ENCODE measurements around the gene RPS6KA3.

DNA sequence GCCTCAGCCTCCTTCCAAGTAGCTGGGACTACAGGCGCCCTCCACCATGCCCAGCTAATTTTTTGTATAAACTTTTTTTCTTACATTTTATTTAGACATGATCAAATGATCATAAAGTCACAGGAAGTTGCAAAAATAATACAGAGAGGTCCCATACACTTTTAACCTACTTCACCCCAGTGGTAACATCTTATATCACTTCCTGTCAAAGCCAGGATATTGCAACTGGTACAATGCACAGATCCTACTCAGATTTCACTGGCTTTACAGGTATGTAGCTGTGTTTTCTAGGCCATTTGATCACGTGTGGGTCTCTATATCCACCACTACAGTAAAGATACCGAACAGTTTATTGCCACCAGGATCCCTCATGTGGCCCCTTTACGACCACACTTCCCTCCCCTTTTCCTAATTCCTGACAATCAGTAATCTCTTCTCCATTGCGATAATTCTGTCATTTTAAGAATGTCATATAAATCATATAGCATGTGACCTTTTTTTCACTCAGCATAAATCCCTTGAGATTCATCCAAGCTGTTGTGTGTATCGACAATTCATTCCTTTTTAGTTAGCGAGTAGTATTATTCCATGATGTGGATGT, 18.0 kb downstream of the RPS6KA3 start:
- TF ChIP-seq, protein P1, sequence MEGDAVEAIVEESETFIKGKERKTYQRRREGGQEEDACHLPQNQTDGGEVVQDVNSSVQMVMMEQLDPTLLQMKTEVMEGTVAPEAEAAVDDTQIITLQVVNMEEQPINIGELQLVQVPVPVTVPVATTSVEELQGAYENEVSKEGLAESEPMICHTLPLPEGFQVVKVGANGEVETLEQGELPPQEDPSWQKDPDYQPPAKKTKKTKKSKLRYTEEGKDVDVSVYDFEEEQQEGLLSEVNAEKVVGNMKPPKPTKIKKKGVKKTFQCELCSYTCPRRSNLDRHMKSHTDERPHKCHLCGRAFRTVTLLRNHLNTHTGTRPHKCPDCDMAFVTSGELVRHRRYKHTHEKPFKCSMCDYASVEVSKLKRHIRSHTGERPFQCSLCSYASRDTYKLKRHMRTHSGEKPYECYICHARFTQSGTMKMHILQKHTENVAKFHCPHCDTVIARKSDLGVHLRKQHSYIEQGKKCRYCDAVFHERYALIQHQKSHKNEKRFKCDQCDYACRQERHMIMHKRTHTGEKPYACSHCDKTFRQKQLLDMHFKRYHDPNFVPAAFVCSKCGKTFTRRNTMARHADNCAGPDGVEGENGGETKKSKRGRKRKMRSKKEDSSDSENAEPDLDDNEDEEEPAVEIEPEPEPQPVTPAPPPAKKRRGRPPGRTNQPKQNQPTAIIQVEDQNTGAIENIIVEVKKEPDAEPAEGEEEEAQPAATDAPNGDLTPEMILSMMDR (IDR thresholded peaks at IDR 0.05; ENCODE audit: low read depth, low read length): no peak
- TF ChIP-seq EZH2phosphoT487 (IDR thresholded peaks at IDR 0.05; ENCODE audit: low read depth): no peak

All from OCI-LY3 (cell line).